ENCODE data around the gene HEXD. TPM values are rescaled to one million over a fixed set of nuclear protein-coding genes. Genes with fewer than 3 reads are reported as not detected.

The HEXD gene
- total and polyA plus RNA-seq, 2 of the 8 experiments (the other 6 are each of a cell fraction or from before 2014, with no cell fraction given) = 20.6 to 21.8 TPM

DNA sequence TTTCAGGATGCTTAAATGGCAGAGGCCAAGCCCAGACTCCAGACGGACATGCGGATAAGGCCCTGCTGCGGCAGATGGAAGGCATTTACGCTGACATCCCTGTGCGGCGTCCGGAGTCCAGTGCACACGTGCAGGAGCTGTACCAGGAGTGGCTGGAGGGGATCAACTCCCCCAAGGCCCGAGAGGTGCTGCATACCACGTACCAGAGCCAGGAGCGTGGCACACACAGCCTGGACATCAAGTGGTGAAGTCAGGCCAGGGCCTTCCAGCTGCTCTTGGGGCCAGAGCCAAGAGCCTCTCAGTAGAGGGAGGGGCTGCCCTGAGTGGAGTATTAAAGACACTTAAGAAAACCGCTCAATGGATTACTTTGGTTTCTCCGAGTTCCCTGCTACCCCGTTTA is 69.8 kb downstream of the HEXD start:
- no peak overlapping the region for H3K18ac ChIP-seq (ENCODE audit: extremely low read depth, low read length)
- H4K20me1 ChIP-seq (replicated peaks in 1 of 2; ENCODE audit: control insufficient read depth in 1 of 2, insufficient read depth in 2 of 2, low read length in 2 of 2) = peaks cover 0 to 4% of the 10 kb centered on the region in 2 experiments
- ChIA-PET POLR2A (ENCODE audit: partially characterized antibody) (no interaction called here), CTCF (ENCODE audit: partially characterized antibody) (interaction anchor here (1.3 to 1.6 kb wide), 2 partner anchors 65 to 66 kb away, joined by 3 to 7 read pairs; no protein-coding TSS in a partner anchor)
- H2BK120ac ChIP-seq (replicated peaks; ENCODE audit: low read depth, low read length) = no peak overlapping the region
- H3K14ac ChIP-seq (ENCODE audit: insufficient read length) = no peak overlapping the region
- H3K4me1 ChIP-seq (replicated peaks in 1 of 4; ENCODE audit: control insufficient read depth in 3 of 4, insufficient read depth in 4 of 4, low read length in 3 of 4) = no peaks in the 10 kb centered on the region
- H3K27ac ChIP-seq (ENCODE audit: low read depth, low read length) = no peak overlapping the region
- no peak overlapping the region for H4K91ac ChIP-seq (replicated peaks; ENCODE audit: insufficient read length, low read length)
- no peak overlapping the region for H2BK20ac ChIP-seq (ENCODE audit: low read length)
- no peak overlapping the region for H4K8ac ChIP-seq (ENCODE audit: extremely low read depth, insufficient read depth, low read length)
- no peak overlapping the region for H3K23ac ChIP-seq (ENCODE audit: insufficient read length)
- H2AFZ ChIP-seq (ENCODE audit: low read length) = no peak overlapping the region
- no peak overlapping the region for H3K9ac ChIP-seq (replicated peaks in 1 of 4; ENCODE audit: extremely low read depth in 1 of 4, low read depth in 3 of 4, low read length in 3 of 4)
- no peak overlapping the region for H2BK15ac ChIP-seq (ENCODE audit: low read length)
- H2BK5ac ChIP-seq (ENCODE audit: low read depth, low read length) = no peak overlapping the region
- H3K27me3 ChIP-seq (replicated peaks in 1 of 4; ENCODE audit: control insufficient read depth in 3 of 4, extremely low read depth in 1 of 4, insufficient read depth in 3 of 4, low read length in 3 of 4) = no peaks in the 10 kb centered on the region
- H2BK12ac ChIP-seq (ENCODE audit: low read depth, low read length) = no peak overlapping the region
- H3K9me3 ChIP-seq (ENCODE audit: insufficient read depth in 2 of 2, low read depth in 1 of 2, low read length in 1 of 2) = no peaks in the 10 kb centered on the region
- TF ChIP-seq TAF7 (optimal IDR thresholded peaks at IDR 0.05; ENCODE audit: borderline replicate concordance, low read depth, low read length) (no peak), CEBPB (IDR thresholded peaks at IDR 0.05; ENCODE audit: low read depth, low read length) (no peak), SIX5 (IDR thresholded peaks at IDR 0.05; ENCODE audit: low read depth, low read length) (no peak), PHF8 (conservative IDR thresholded peaks at IDR 0.05; ENCODE audit: low read depth, low read length) (no peak), YY1 (IDR thresholded peaks at IDR 0.05; ENCODE audit: low read depth, low read length) (no peak), SRF (IDR thresholded peaks at IDR 0.05; ENCODE audit: low read depth, low read length) (no peak), NRF1 (IDR thresholded peaks at IDR 0.05; ENCODE audit: low read depth, low read length) (no peak), RNF2 (IDR thresholded peaks at IDR 0.05; ENCODE audit: borderline replicate concordance, low read depth, low read length, missing control alignments, poor library complexity, severe bottlenecking) (no peak)
- TF ChIP-seq, protein P1, sequence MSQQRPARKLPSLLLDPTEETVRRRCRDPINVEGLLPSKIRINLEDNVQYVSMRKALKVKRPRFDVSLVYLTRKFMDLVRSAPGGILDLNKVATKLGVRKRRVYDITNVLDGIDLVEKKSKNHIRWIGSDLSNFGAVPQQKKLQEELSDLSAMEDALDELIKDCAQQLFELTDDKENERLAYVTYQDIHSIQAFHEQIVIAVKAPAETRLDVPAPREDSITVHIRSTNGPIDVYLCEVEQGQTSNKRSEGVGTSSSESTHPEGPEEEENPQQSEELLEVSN (IDR thresholded peaks at IDR 0.05) = no peak
- no peak overlapping the region for H3K4ac ChIP-seq (replicated peaks; ENCODE audit: insufficient read length, low read depth, low read length)
- no peak overlapping the region for H4K5ac ChIP-seq (ENCODE audit: insufficient read length, low read depth, low read length)
- no peak overlapping the region for H3K56ac ChIP-seq (replicated peaks; ENCODE audit: insufficient read length, low read depth, low read length)
- H3K79me1 ChIP-seq (ENCODE audit: low read depth, low read length) = no peaks in the 10 kb centered on the region
- DNase-seq (ENCODE audit: low read depth in 1 of 2, low spot score in 2 of 2) (no peak), FAIRE-seq (no peak)
- no peaks in the 10 kb centered on the region for H3K23me2 ChIP-seq (ENCODE audit: low read depth, low read length)
- H3K4me3 ChIP-seq (ENCODE audit: extremely low read depth in 1 of 4, insufficient read depth in 2 of 4, low read depth in 3 of 4, low read length in 4 of 4) = no peak overlapping the region
- H2AK5ac ChIP-seq (ENCODE audit: low read depth, low read length) = no peak overlapping the region
- H3K36me3 ChIP-seq (ENCODE audit: control insufficient read depth in 2 of 4, insufficient read depth in 4 of 4, low read length in 3 of 4) = peaks cover 9 to 44% (median 30%) of the 10 kb centered on the region in 4 experiments; a peak in 6 of 8 replicates
- no peaks in the 10 kb centered on the region for H3K79me2 ChIP-seq (ENCODE audit: control insufficient read depth in 1 of 2, insufficient read depth in 2 of 2, low read length in 2 of 2)
- 89% methylated on average over 14 of the region's 14 CpGs; no CpG with 5 or more reads in 1 of the 2 experiments for WGBS, 2 experiments (ENCODE audit: extremely low coverage in 1 of 2, insufficient coverage in 1 of 2, insufficient read length in 1 of 2, insufficient replicate concordance in 2 of 2, low coverage in 1 of 2, low lambda C conversion rate in 2 of 2, missing lambda C conversion rate in 1 of 2)
- H3K4me2 ChIP-seq (ENCODE audit: insufficient read depth in 1 of 2, low read depth in 2 of 2, low read length in 2 of 2) = no peak overlapping the region
